Measurements from ENCODE around the gene AMN1. TPM values are rescaled to one million over a fixed set of nuclear protein-coding genes. Genes with fewer than 3 reads are reported as not detected.
A peak's percentile ranks its signal among the peaks of the same experiment; 100 is the strongest.
"Not testable (repeated sequence)": the region's sequence is repeated elsewhere in the genome, so short reads cannot be mapped to it uniquely, and the experiment has no call there.

The AMN1 gene
- total RNA-seq: 1 to 10 TPM; 2.9 to 3.6 TPM

- peak; percentile 100 for DNase-seq (ENCODE audit: low spot score)
- H3K4me3 Mint-ChIP-seq: peak within 1 kb of the TSS; percentile 94
- no peaks in the 10 kb centered on the region for H3K9me3 Mint-ChIP-seq
- H3K4me1 Mint-ChIP-seq (ENCODE audit: low read depth in 2 of 2): peaks cover 45 to 49% of the 10 kb centered on the region in 2 donors
- no peaks in the 10 kb centered on the region for H3K27me3 Mint-ChIP-seq
- H3K27ac Mint-ChIP-seq: peak within 1 kb of the TSS; percentile 90 to 98
- ATAC-seq: peak; percentile 98 to 99
- peaks cover 9% of the 10 kb centered on the region for H3K36me3 Mint-ChIP-seq
Measured at GRCh38 chr12:31728917-31729640, at the start of gene AMN1. Gene AMN1 (minus strand): TSS chr12:31729021. CDS start chr12:31729008, 13 bp downstream.

DNA sequence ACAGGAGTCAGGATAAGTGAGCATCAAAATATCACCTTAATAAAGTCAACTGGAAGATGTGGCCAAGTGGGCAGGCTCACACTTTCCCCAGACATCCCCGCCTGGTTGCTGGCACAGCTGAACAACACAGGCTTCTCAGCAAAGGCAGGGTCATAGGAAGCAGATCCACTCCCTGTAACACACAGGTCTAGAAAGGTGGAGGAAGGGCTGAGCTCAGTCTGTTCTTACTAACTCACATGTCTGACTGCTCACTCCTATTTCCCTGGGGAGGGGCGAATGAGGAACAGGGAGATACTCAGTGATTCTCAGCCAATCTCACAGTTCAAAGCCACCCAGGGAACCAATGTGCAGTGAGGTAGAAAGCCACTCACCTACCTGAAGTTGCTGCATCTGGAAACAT, 45.0 kb upstream of the AMN1 start:
- no peak for DNase-seq (ENCODE audit: low spot score)
- H3K27ac Mint-ChIP-seq: peak overlapping the region in 1 of 2 donors; percentile 25
- no peaks in the 10 kb centered on the region for H3K9me3 Mint-ChIP-seq
- H3K27me3 Mint-ChIP-seq: peaks cover 0 to 3% of the 10 kb centered on the region in 2 donors
- no peak overlapping the region for H3K4me3 Mint-ChIP-seq
- no peaks in the 10 kb centered on the region for H3K36me3 Mint-ChIP-seq
- H3K4me1 Mint-ChIP-seq (ENCODE audit: low read depth in 2 of 2): peaks cover 3 to 11% of the 10 kb centered on the region in 2 donors
- no peak for ATAC-seq

- H3K27ac Mint-ChIP-seq: no peak overlapping the region
- ATAC-seq (no peak), DNase-seq (ENCODE audit: low spot score) (no peak)
- H3K9me3 Mint-ChIP-seq: no peaks in the 10 kb centered on the region
- no peak overlapping the region for H3K4me3 Mint-ChIP-seq
- peaks cover 0 to 3% of the 10 kb centered on the region in 2 donors for H3K27me3 Mint-ChIP-seq
- H3K4me1 Mint-ChIP-seq (ENCODE audit: low read depth in 2 of 2): peaks cover 3 to 11% of the 10 kb centered on the region in 2 donors
- no peaks in the 10 kb centered on the region for H3K36me3 Mint-ChIP-seq
Measured at GRCh38 chr12:31773223-31773750, 44.5 kb upstream of the AMN1 start.

- Mint-ChIP-seq H3K27ac (no peak overlapping the region), H3K9me3 (no peaks in the 10 kb centered on the region), H3K36me3 (no peaks in the 10 kb centered on the region), H3K4me3 (no peak overlapping the region), H3K4me1 (ENCODE audit: low read depth in 2 of 2) (peaks cover 6 to 14% of the 10 kb centered on the region in 2 donors), H3K27me3 (peaks cover 0 to 3% of the 10 kb centered on the region in 2 donors)
- no peak for ATAC-seq
- DNase-seq (ENCODE audit: low spot score): no peak
Measured at GRCh38 chr12:31772685-31773222, 43.9 kb upstream of the AMN1 start.

DNA sequence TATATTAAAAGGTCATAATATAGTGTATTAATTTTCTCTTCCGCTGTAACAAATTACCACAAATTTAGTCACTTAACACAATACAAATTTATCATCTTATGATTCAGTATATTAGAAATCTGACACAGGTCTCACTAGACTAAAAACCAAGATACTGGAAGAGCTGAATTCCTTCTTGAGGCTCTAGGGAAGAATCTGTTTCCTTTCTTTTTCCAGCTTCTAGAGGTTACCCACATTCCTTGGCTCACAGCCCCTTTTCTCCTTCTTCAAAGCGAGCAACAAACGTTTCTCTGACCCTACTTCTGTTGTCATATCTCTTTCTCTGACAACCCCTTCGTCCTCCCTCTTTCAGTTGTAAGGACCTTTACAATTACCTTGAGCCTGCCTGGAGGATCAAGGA, 43.4 kb upstream of the AMN1 start:
- H3K27ac Mint-ChIP-seq: no peak overlapping the region
- ATAC-seq: no peak
- H3K27me3 Mint-ChIP-seq: peaks cover 0 to 3% of the 10 kb centered on the region in 2 donors
- H3K36me3 Mint-ChIP-seq: no peaks in the 10 kb centered on the region
- no peak overlapping the region for H3K4me3 Mint-ChIP-seq
- no peak for DNase-seq (ENCODE audit: low spot score)
- peaks cover 9 to 18% of the 10 kb centered on the region in 2 donors for H3K4me1 Mint-ChIP-seq (ENCODE audit: low read depth in 2 of 2)
- H3K9me3 Mint-ChIP-seq: no peaks in the 10 kb centered on the region

DNA sequence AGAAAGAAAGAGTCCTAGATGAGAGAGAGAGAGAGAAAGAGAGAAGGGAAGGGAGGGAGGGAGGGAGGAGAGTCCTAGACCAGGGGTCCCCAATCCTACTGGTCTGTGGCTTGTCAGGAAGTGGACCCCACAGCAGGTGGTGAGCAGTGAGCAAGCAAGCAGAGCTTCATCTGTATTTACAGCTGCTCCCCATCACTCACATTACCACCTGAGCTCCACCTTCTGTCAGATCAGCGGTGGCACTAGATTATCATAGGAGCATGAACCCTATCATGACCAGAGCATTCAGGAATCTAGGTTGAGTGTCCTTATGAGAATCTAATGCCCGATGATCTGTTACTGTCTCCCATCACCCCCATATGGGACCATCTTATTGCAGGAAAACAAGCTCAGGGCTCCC, 39.2 kb upstream of the AMN1 start:
- Mint-ChIP-seq H3K36me3 (no peaks in the 10 kb centered on the region), H3K4me3 (no peak overlapping the region), H3K9me3 (peaks cover 2% of the 10 kb centered on the region), H3K4me1 (ENCODE audit: low read depth in 2 of 2) (peaks cover 12% of the 10 kb centered on the region in 2 donors), H3K27me3 (peaks cover 0 to 3% of the 10 kb centered on the region in 2 donors), H3K27ac (no peak overlapping the region)
- DNase-seq (ENCODE audit: low spot score): no peak
- no peak for ATAC-seq

DNA sequence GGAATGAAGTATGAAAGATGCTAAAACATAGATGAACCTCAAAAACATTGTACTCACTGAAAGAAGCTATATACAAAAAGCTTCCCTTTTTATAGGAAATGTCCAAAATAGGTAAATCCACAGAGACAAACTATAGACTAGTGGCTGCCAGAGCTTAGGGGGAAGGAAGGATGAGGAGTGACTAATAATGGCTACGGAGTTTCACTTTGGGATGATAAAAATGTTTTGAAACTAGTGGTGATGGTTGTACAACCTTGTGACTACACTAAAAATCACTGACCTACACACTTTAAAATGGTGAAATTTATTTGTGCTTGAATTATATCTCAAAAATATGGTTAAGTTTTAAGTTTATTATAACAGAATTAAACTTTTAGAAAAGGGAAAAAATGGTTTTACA, 37.1 kb upstream of the AMN1 start:
- peaks cover 3% of the 10 kb centered on the region for H3K9me3 Mint-ChIP-seq
- ATAC-seq: no peak
- no peaks in the 10 kb centered on the region for H3K36me3 Mint-ChIP-seq
- peaks cover 9 to 14% of the 10 kb centered on the region in 2 donors for H3K4me1 Mint-ChIP-seq (ENCODE audit: low read depth in 2 of 2)
- no peak for DNase-seq (ENCODE audit: low spot score)
- H3K27ac Mint-ChIP-seq: no peak overlapping the region
- H3K4me3 Mint-ChIP-seq: no peak overlapping the region
- H3K27me3 Mint-ChIP-seq: no peaks in the 10 kb centered on the region

- Mint-ChIP-seq H3K36me3 (no peaks in the 10 kb centered on the region), H3K27me3 (no peaks in the 10 kb centered on the region), H3K4me1 (ENCODE audit: low read depth in 2 of 2) (peaks cover 3 to 6% of the 10 kb centered on the region in 2 donors), H3K27ac (no peak overlapping the region), H3K4me3 (no peak overlapping the region), H3K9me3 (peaks cover 3% of the 10 kb centered on the region)
- no peak for ATAC-seq
- DNase-seq (ENCODE audit: low spot score): no peak
Measured at GRCh38 chr12:31759632-31760459, 31.0 kb upstream of the AMN1 start.

GRCh38 chr12:31758297-31758696, 29.5 kb upstream of the AMN1 start:
- DNase-seq (ENCODE audit: low spot score); H3K4me3 Mint-ChIP-seq: not testable (repeated sequence)

GRCh38 chr12:31756977-31757420, 28.2 kb upstream of the AMN1 start:
- no peak overlapping the region for H3K27ac Mint-ChIP-seq
- no peak overlapping the region for H3K4me3 Mint-ChIP-seq
- H3K27me3 Mint-ChIP-seq: no peaks in the 10 kb centered on the region
- ATAC-seq: no peak
- H3K9me3 Mint-ChIP-seq: no peaks in the 10 kb centered on the region
- peaks cover 6 to 7% of the 10 kb centered on the region in 2 donors for H3K4me1 Mint-ChIP-seq (ENCODE audit: low read depth in 2 of 2)
- no peak for DNase-seq (ENCODE audit: low spot score)
- H3K36me3 Mint-ChIP-seq: no peaks in the 10 kb centered on the region

More at GRCh38 chr12:31758297-31758696, 29.5 kb upstream of the AMN1 start:
- H3K9me3 Mint-ChIP-seq; H3K4me1 Mint-ChIP-seq (ENCODE audit: low read depth in 2 of 2); H3K36me3 Mint-ChIP-seq; ATAC-seq; H3K27ac Mint-ChIP-seq; H3K27me3 Mint-ChIP-seq: not testable (repeated sequence)

- no peaks in the 10 kb centered on the region for H3K9me3 Mint-ChIP-seq
- peak overlapping the region in 1 of 2 donors; percentile 53 for H3K27ac Mint-ChIP-seq
- no peak overlapping the region for H3K4me3 Mint-ChIP-seq
- no peak for DNase-seq (ENCODE audit: low spot score)
- peaks cover 8% of the 10 kb centered on the region for H3K36me3 Mint-ChIP-seq
- no peaks in the 10 kb centered on the region for H3K27me3 Mint-ChIP-seq
- peaks cover 34% of the 10 kb centered on the region in 2 donors for H3K4me1 Mint-ChIP-seq (ENCODE audit: low read depth in 2 of 2)
- no peak for ATAC-seq
Measured at GRCh38 chr12:31752450-31752849, 23.6 kb upstream of the AMN1 start.

- no peaks in the 10 kb centered on the region for H3K9me3 Mint-ChIP-seq
- peaks cover 8% of the 10 kb centered on the region for H3K36me3 Mint-ChIP-seq
- peaks cover 41 to 45% of the 10 kb centered on the region in 2 donors for H3K4me1 Mint-ChIP-seq (ENCODE audit: low read depth in 2 of 2)
- no peaks in the 10 kb centered on the region for H3K27me3 Mint-ChIP-seq
- H3K4me3 Mint-ChIP-seq: no peak overlapping the region
- DNase-seq (ENCODE audit: low spot score): no peak
- H3K27ac Mint-ChIP-seq: peak overlapping the region; percentile 80 to 85
- ATAC-seq: no peak
Measured at GRCh38 chr12:31751085-31751484, 22.3 kb upstream of the AMN1 start.

GRCh38 chr12:31750747-31751039, 21.9 kb upstream of the AMN1 start:
- ATAC-seq (no peak), DNase-seq (ENCODE audit: low spot score) (no peak)
- H3K36me3 Mint-ChIP-seq: peaks cover 8% of the 10 kb centered on the region
- peaks cover 44 to 45% of the 10 kb centered on the region in 2 donors for H3K4me1 Mint-ChIP-seq (ENCODE audit: low read depth in 2 of 2)
- peak overlapping the region; percentile 80 to 85 for H3K27ac Mint-ChIP-seq
- no peaks in the 10 kb centered on the region for H3K27me3 Mint-ChIP-seq
- H3K9me3 Mint-ChIP-seq: no peaks in the 10 kb centered on the region
- peak overlapping the region; percentile 53 for H3K4me3 Mint-ChIP-seq
